ENCODE measurements around the gene ALG5.
A peak's percentile ranks its signal among the peaks of the same experiment; 100 is the strongest.

ALG5 gene

DNA sequence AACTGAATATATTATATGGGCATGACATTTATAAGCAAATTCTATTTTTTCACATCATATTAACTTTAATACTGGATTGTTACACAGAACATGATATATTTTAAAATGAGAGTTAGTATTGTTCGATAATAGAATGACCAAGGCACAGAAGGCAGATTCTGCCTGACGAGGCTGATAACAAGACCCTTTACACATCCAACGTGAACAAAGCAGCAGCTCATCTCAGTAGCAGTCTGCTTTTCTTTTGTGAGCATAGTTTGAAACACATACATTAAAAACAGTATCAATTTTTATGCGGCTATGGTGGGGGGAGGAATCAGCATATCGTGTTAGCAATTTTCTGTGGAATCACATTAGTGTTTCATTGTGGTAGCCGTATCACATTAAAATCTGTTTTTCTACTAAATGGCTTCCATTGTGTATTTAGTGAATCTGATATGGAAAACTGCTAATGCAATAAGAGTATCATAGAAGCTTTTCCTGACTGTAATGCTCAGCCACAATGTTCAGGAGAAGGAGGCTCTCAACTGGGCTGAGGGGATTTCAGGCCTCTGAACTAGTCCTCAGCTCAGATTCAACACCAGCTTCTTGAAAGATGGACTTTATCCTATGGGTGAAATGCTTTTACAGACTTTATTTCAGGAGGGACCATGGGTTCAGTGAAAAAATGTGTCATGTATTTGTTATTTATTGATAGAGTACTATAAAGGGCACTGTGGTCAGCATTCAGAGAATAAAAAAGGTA is 83.1 kb downstream of the ALG5 start:
- DNase-seq = peak in 2 of 14 donors; percentile 5 to 10

DNA sequence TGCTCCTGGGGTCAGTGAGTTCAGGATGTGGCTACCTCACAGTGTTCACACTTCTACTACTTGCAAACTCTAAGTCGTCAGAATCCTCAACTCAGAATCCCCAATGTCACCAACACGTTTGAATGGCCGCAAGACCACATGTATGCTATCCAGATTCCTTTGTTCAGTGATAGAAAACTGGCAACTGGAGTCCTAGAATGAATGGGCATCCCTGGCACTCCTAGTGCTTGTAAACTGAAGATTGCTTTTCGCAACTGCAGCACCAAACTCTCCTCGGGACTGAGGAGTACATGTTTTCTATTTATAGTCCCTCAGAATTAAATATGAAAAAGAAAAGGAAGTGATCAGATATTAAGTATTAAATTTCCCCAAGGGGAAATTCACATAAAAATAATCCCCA is 84.0 kb downstream of the ALG5 start:
- peak in 2 of 14 donors; percentile 10 to 25 for DNase-seq

DNA sequence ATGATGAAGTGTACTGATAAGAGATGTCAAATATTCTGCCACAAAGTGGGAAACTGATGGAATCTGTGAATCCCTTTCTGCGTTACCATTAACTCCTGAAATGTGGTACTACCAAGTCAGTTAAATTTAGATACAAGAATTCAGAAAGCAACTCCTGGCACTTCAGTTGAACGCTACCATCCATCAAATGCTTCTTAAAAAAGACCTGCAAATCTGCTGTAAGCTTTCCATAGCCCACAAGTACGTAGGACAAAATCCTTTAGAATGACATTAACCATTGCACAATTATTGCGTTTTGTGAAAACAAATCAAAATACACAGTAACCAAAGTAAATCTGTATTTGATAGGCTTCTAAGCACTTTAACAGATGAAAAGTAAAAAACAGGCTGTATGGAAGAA is 84.5 kb downstream of the ALG5 start:
- DNase-seq = no peak

DNA sequence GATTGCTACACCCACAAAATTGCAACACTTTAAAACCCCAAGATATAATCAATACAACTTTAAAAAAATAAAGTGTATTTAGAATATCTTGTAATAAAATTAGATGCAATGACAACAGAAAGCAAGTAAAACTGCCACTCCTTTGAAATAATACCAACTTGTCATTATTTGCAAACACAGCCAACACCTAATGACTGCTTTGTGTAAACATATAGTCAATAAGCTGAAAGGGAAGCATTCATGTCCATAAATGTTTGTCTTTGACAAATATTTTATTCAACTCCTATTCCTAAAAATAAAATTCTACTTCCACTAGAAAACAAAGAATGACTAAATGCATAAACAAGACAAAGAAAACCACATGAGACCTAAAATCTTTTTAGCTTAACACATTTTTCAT is 85.7 kb downstream of the ALG5 start:
- DNase-seq = no peak

DNA sequence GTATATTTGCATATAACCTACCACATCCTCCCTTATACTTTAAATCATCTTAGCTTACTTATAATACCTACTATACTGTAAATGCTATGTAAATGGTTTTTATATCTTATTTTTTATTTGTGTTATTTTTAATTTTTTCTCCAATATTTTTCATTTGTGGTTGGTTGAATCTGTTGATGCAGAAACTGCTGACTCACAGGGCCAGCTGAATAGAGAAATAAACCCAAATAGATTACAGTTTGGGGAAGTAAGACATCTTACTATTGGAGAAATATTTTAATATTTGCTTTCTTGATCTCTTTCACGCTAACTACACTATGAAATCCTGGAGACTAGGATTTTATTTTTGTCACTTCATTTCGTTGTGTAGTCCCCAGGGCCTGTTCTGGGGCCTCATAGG is 86.2 kb downstream of the ALG5 start:
- DNase-seq = no peak

DNA sequence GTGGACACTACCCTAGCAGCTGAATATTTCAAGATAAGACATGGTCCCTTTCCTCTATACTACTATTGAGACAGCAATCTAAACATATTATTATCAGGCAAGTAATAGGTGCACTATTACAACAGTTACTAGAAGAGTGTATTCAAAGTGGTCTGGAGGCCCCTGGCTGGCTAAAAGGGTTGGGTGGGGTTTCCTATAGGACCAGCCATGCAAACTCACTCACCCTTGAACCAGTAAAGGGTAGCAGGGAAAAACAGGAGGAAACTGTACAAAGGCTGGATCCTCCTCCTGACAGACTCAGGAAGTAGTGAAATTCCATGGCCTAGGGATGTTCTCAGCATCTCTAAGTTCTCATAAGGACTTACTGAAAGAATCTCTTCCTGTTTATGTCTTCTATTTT is 86.8 kb downstream of the ALG5 start:
- no peak for DNase-seq

DNA sequence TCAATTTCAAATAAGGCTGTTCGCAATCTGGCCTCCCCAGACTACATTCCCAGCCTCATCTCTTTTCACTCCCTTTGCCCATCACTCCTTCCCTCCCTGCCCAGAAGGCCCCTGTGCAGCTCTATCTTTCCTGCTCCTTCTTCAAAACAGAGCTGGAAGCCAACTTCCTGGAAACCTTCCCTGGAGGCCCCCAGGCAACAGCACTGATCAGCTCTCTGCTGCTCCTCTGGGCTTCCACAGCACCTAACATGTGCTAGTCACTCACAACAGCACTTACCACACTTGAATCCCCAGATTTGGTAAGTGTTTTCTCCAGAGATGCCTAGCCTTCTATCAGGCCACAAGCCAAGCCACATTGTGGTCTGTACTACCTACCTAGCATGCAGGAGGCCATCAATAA is 88.6 kb downstream of the ALG5 start:
- DNase-seq = no peak

DNA sequence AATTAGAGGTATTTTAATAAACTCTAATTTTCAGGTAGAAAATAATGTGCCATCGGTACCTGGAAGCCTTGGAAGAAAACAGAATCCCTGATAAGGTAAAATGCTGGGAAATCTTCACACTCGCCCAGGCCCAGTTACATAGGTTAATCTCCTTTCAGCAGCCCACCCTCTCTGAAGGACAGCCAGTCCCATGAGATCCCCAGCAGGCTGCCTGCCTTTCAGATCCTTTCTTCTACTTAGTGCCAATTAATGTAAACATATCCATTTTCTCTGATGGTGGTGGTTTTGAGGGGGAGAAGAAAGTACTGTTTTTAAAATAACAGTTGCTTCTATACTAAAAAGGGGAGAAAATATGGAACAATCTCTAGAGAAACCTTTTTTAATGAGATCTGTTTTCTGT is 91.3 kb downstream of the ALG5 start:
- DNase-seq = no peak

DNA sequence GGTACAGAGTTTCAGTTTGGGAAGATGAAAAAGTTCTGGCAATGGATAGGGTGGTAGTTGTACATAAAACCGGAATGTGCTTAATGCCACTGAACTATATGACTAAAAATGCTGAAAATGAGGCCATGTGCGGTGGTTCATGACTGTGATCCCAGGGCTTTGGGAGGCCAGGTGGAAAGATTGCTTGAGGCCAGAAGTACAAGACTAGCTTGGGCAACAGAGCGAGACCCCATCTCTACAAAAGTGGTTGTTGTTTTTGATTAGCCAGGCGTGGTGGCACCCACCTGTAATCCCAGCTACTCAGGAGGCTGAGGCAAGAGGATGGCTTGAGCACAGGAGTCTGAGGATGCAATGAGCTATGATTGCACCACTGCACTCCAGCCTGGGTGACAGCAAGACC is 91.9 kb downstream of the ALG5 start:
- DNase-seq = no peak

DNA sequence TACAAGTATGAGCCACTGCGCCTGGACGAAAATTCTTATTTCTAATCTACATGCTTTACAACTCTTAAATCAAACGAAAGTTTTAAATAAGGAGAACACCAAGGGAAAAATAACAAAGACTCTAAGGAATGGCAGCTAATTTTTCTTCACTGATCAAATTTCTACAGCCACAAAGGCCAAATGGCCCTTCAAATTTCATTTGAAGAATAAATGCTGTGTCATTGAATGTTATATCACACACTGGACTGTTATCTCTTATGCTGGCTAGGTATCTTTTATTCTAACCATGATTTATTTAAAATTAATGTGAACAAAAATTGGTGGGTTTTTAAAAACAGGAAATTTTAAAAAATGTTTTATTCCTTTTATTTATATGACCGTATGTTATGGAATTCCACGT is 93.2 kb downstream of the ALG5 start:
- no peak for DNase-seq

DNA sequence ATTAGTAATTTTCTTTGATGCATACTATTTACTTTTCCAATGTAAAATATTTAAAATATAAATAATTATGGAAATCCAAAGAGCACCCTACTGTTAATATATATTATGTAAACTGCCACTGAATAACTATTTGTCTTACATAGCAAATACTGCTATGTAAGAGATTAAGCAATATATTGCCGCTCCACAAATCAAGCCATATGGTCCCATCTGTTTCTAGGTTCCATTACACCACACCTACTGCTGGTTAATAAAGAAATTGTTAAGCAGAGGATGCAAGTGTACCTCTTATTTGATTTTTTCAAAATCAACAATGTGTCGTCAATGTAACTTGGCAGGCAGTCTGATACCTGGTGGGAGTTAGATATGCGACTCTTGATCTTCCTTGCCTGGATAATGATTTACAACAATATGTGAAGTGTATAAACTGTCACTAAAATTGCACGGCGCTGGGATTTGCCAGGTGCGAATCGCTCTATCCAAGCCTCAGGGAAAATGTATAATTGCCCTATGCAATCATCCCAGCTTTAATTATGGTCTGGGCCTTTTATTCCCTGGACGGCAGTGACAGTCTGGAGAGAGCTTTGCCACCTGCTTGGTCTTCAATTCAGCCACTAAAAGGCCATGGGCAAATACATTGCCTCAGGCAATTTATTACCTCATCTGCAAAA is 95.1 kb downstream of the ALG5 start:
- no peak for DNase-seq
